Measurements from ENCODE around the gene ZGRF1. TPM values are rescaled to one million over a fixed set of nuclear protein-coding genes. Genes with fewer than 3 reads are reported as not detected.

Gene ZGRF1
- total and polyA plus RNA-seq, 9 of the 15 experiments (the other 6 are each of a cell fraction or from before 2014, with no cell fraction given), result 8.8 to 35.2 (median 22.0) TPM

GRCh38 chr4:112513971-112514646 lies 122.6 kb downstream of the ZGRF1 start:
- BruUV-seq (replicated peaks), result no TSS peak
- FAIRE-seq, result no peak
- Histone ChIP-seq H3K79me2 (ENCODE audit: control insufficient read depth, insufficient read depth, low read length) (no peaks in the 10 kb centered on the region), H3K4me2 (ENCODE audit: insufficient read depth, low read length) (peak overlapping the region; percentile 77; the same call in 1 of the 2 replicates), H3K4me1 (replicated peaks in 1 of 2; ENCODE audit: control insufficient read depth in 2 of 2, insufficient read depth in 2 of 2, low read length in 2 of 2) (peaks cover 0 to 36% of the 10 kb centered on the region in 2 experiments; a peak in 4 of 5 replicates), H2AFZ (ENCODE audit: low read depth, low read length) (no peak overlapping the region), H3K9ac (ENCODE audit: insufficient read depth in 1 of 2, low read depth in 2 of 2, low read length in 2 of 2) (no peak overlapping the region), H3K27ac (ENCODE audit: extremely low read depth, low read depth, low read length) (no peak overlapping the region), H3K9me1 (ENCODE audit: control insufficient read depth, insufficient read depth, low read length) (no peaks in the 10 kb centered on the region), H3K27me3 (ENCODE audit: control insufficient read depth in 2 of 2, insufficient read depth in 2 of 2, low read length in 2 of 2) (peaks cover 60 to 69% of the 10 kb centered on the region in 2 experiments), H4K20me1 (replicated peaks; ENCODE audit: control insufficient read depth, insufficient read depth, low read length) (no peaks in the 10 kb centered on the region; the same call in 1 of the 2 replicates), H3K36me3 (ENCODE audit: control insufficient read depth, insufficient read depth, low read length) (no peaks in the 10 kb centered on the region), H3K4me3 (peak overlapping the region; percentile 41; the same call in 1 of the 2 replicates), H3K9me3 (replicated peaks; ENCODE audit: control insufficient read depth, insufficient read depth, low read depth, low read length) (no peaks in the 10 kb centered on the region)
- in situ Hi-C loops (cut with MboI), result no loop called here
- CTCF ChIA-PET (ENCODE audit: low intra/inter-chr PET ratio), result no interaction called here
- no peak for TF ChIP-seq ZBTB1 (CRISPR knock-in tag; IDR thresholded peaks at IDR 0.05; ENCODE audit: borderline replicate concordance, low read depth)
- TF ChIP-seq ZKSCAN8 (CRISPR knock-in tag; IDR thresholded peaks at IDR 0.05), result no peak
- no peak for TF ChIP-seq NELFE (IDR thresholded peaks at IDR 0.05; ENCODE audit: insufficient read depth, insufficient read length)
- TF ChIP-seq BMI1 (IDR thresholded peaks at IDR 0.05; ENCODE audit: low read length), result no peak
- no peak for TF ChIP-seq ELF4 (CRISPR knock-in tag; IDR thresholded peaks at IDR 0.05)
- no peak for TF ChIP-seq HDAC3 (IDR thresholded peaks at IDR 0.05; ENCODE audit: borderline replicate concordance, partially characterized antibody)
- no peak for TF ChIP-seq SIN3A (IDR thresholded peaks at IDR 0.05; ENCODE audit: borderline replicate concordance in 2 of 2, control insufficient read depth in 1 of 2, low read depth in 2 of 2, low read length in 2 of 2)
- TF ChIP-seq CLOCK (CRISPR knock-in tag; IDR thresholded peaks at IDR 0.05; ENCODE audit: borderline replicate concordance), result no peak
- TF ChIP-seq, protein P1, sequence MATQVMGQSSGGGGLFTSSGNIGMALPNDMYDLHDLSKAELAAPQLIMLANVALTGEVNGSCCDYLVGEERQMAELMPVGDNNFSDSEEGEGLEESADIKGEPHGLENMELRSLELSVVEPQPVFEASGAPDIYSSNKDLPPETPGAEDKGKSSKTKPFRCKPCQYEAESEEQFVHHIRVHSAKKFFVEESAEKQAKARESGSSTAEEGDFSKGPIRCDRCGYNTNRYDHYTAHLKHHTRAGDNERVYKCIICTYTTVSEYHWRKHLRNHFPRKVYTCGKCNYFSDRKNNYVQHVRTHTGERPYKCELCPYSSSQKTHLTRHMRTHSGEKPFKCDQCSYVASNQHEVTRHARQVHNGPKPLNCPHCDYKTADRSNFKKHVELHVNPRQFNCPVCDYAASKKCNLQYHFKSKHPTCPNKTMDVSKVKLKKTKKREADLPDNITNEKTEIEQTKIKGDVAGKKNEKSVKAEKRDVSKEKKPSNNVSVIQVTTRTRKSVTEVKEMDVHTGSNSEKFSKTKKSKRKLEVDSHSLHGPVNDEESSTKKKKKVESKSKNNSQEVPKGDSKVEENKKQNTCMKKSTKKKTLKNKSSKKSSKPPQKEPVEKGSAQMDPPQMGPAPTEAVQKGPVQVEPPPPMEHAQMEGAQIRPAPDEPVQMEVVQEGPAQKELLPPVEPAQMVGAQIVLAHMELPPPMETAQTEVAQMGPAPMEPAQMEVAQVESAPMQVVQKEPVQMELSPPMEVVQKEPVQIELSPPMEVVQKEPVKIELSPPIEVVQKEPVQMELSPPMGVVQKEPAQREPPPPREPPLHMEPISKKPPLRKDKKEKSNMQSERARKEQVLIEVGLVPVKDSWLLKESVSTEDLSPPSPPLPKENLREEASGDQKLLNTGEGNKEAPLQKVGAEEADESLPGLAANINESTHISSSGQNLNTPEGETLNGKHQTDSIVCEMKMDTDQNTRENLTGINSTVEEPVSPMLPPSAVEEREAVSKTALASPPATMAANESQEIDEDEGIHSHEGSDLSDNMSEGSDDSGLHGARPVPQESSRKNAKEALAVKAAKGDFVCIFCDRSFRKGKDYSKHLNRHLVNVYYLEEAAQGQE (IDR thresholded peaks at IDR 0.05; ENCODE audit: borderline replicate concordance), result no peak
- TF ChIP-seq, protein P1 (CRISPR knock-in tag; IDR thresholded peaks at IDR 0.05; ENCODE audit: low read depth), result no peak
- intact Hi-C loops (cut with micrococcal nuclease), result no loop called here
- whole genome bisulfite sequencing (ENCODE audit: insufficient coverage, low coverage, missing lambda C conversion rate), result 0% methylated on average over 13 of the region's 15 CpGs
- ATAC-seq, result no peak
- POLR2A ChIA-PET, result no interaction called here
- no peak for DNase-seq (ENCODE audit: extremely low read depth in 1 of 4, low spot score in 3 of 4)
